Transverse colon (tissue), 3 donors: ENCODE measurements around the gene PPP4R4.

Experiments used
- EP300 ChIP-seq: sonication (generic); formaldehyde crosslinking; IDR thresholded peaks from one replicate; pipeline ENCODE4 v1.6.1; 2017; ENCODE audit warnings: antibody characterized with exemption, low read depth
- TF ChIP-seq, protein P1 (sequence below), 5 experiments: fragments of 200-600 bp in 3 of 5; fragments of 450-650 bp in 2 of 5; sonication (generic) in 3 of 5; IDR thresholded peaks; 1 replicate in 2 of 5; 2 replicates in 3 of 5; pipeline ENCODE4 v1.5.1; 2016 to 2017; ENCODE audit warnings: antibody characterized with exemption in 5 of 5, inconsistent platforms in 3 of 5, mild to moderate bottlenecking in 2 of 5, moderate library complexity in 1 of 5

DNA sequence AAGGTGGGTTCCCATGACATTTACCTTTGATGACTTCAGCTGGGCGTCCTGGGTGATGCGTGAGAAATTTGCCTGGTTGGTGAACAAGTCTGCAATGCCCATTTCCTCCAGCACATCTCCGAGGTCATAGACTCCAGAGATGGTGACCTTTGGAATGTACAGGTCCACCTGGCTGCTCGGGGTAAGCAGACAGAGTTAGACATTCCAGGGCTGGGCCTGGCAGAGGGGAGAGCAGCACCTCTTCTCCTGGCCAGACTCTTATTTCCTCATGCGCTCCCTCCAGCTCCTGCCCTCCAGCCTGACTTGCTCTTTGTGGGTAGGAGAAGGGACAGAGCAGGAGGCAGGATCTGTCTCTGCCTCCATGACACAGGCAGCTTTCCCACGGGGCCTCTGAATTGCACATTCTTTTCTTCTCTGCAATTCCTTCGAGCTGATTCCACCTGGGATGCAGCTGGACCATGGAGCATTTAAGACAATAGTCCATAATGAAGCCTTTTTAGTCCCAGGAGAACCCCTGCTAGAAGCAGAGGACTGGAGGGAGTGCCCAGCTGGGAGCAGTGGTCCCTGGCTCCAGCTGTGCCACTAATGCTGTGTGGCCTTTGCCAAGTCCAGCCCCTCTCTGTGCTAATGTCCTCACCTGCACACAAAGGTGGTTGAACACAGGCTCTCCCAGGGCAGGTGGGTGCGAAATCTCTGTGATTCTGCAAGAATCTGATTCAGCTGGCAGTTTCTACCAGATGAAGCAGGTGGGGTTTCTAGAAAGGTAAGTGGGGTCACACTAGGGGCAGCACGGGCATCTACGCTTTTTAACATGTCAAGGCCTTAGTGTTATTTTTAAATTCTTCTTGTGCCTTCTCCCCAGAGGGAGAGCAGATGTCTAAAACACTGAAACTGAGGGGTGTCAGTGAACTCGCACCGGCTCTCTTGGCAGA lies 132.2 kb downstream of the PPP4R4 start:
- TF ChIP-seq, protein P1, sequence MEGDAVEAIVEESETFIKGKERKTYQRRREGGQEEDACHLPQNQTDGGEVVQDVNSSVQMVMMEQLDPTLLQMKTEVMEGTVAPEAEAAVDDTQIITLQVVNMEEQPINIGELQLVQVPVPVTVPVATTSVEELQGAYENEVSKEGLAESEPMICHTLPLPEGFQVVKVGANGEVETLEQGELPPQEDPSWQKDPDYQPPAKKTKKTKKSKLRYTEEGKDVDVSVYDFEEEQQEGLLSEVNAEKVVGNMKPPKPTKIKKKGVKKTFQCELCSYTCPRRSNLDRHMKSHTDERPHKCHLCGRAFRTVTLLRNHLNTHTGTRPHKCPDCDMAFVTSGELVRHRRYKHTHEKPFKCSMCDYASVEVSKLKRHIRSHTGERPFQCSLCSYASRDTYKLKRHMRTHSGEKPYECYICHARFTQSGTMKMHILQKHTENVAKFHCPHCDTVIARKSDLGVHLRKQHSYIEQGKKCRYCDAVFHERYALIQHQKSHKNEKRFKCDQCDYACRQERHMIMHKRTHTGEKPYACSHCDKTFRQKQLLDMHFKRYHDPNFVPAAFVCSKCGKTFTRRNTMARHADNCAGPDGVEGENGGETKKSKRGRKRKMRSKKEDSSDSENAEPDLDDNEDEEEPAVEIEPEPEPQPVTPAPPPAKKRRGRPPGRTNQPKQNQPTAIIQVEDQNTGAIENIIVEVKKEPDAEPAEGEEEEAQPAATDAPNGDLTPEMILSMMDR (IDR thresholded peaks at IDR 0.05) = no peak
- TF ChIP-seq EP300 = no peak
